IMR-90 (cell line): ENCODE measurements around the gene RALGPS1. TPM values are rescaled to one million over a fixed set of nuclear protein-coding genes. Genes with fewer than 3 reads are reported as not detected.
A peak's percentile ranks its signal among the peaks of the same experiment; 100 is the strongest.

Experiments used
- ATAC-seq: fragments of 200-7000 bp; cut with Tn5 transposase; 2 replicates; pipeline ENCODE4 v1.9.1; 2020; ENCODE audit warnings: low read depth, mild to moderate bottlenecking, moderate library complexity
- BruUV-seq: library from RNA; stranded (reverse); fragments of 400-500 nt; replicated peaks from 2 replicates; lab custom pipeline; 2021; lab: Mats Ljungman, UMichigan
- CTCF ChIA-PET: fragments of 300-600 bp; formaldehyde crosslinking; extraction: SDS; loops from one replicate; lab custom pipeline; 2021; ENCODE audit warnings: antibody characterized with exemption; lab: Yijun Ruan, JAX
- POLR2A ChIA-PET: fragments of 300-600 bp; sonication (Branson Sonifier 250); formaldehyde crosslinking; loops from one replicate; lab custom pipeline; 2022; ENCODE audit warnings: antibody characterized with exemption; ENCODE audit not compliant: unreplicated experiment; lab: Charles Lee
- DNase-seq: peaks from one replicate; pipeline ENCODE4 v3.0.0; 2013
- H2AFZ ChIP-seq: replicated peaks from 2 replicates; pipeline ENCODE3; 2013; ENCODE audit warnings: low read length, mild to moderate bottlenecking; ENCODE audit not compliant: poor library complexity
- H2AK5ac ChIP-seq: 2 replicates; pipeline ENCODE4 v1.6.1; 2013; ENCODE audit warnings: low read depth, low read length, inconsistent platforms
- H2AK9ac ChIP-seq: replicated peaks from 2 replicates; pipeline ENCODE3; 2013; ENCODE audit warnings: mild to moderate bottlenecking, low read depth, low read length, moderate library complexity; ENCODE audit not compliant: poor library complexity
- H2BK120ac ChIP-seq: 2 replicates; pipeline ENCODE4 v1.6.1; 2013; ENCODE audit warnings: low read depth, low read length, inconsistent platforms
- H2BK15ac ChIP-seq: 3 replicates; pipeline ENCODE4 v1.6.1; 2013; ENCODE audit warnings: low read depth, low read length, inconsistent platforms
- H2BK20ac ChIP-seq: 2 replicates; pipeline ENCODE4 v1.6.1; 2013; ENCODE audit warnings: low read depth, mild to moderate bottlenecking, inconsistent platforms, low read length, moderate library complexity
- H2BK5ac ChIP-seq: 2 replicates; pipeline ENCODE4 v1.6.1; 2013; ENCODE audit warnings: mild to moderate bottlenecking, low read depth, low read length, inconsistent platforms; ENCODE audit not compliant: poor library complexity, severe bottlenecking
- H3K14ac ChIP-seq: replicated peaks from 2 replicates; pipeline ENCODE4 v1.6.1; 2013; ENCODE audit warnings: low read depth, low read length, inconsistent platforms
- H3K18ac ChIP-seq: 2 replicates; pipeline ENCODE4 v1.6.1; 2013; ENCODE audit warnings: low read depth, low read length, control low read depth
- H3K23ac ChIP-seq: 2 replicates; pipeline ENCODE4 v1.6.1; 2013; ENCODE audit warnings: low read depth, low read length, inconsistent platforms
- H3K27ac ChIP-seq: 2 replicates; pipeline ENCODE4 v1.5.1; 2013; ENCODE audit warnings: mild to moderate bottlenecking, control low read depth, low read length; ENCODE audit not compliant: insufficient read depth
- H3K27me3 ChIP-seq: 2 replicates; pipeline ENCODE4 v1.6.1; 2013; ENCODE audit warnings: low read length; ENCODE audit not compliant: control insufficient read depth, insufficient read depth
- H3K36me3 ChIP-seq: 2 replicates; pipeline ENCODE4 v1.6.1; 2013; ENCODE audit warnings: low read length, mixed read lengths; ENCODE audit not compliant: control insufficient read depth, insufficient read depth
- H3K4ac ChIP-seq: 2 replicates; pipeline ENCODE4 v1.6.1; 2013; ENCODE audit warnings: low read depth, low read length, inconsistent platforms
- H3K4me1 ChIP-seq: 2 replicates; pipeline ENCODE4 v1.6.1; 2013; ENCODE audit warnings: low read length, mixed read lengths; ENCODE audit not compliant: control insufficient read depth, insufficient read depth
- H3K4me2 ChIP-seq: 2 replicates; pipeline ENCODE4 v1.6.1; 2013; ENCODE audit warnings: low read depth, mild to moderate bottlenecking, control low read depth, low read length, moderate library complexity
- H3K4me3 ChIP-seq: 2 replicates; pipeline ENCODE4 v1.5.1; 2013; ENCODE audit warnings: low read depth, mild to moderate bottlenecking, control low read depth, low read length, moderate library complexity; ENCODE audit not compliant: insufficient read depth
- H3K56ac ChIP-seq: 2 replicates; pipeline ENCODE4 v1.6.1; 2013; ENCODE audit warnings: low read length, inconsistent platforms; ENCODE audit not compliant: insufficient read depth; ENCODE audit errors: extremely low read depth
- H3K79me1 ChIP-seq, 2 experiments: 2 replicates each; pipeline ENCODE4 v1.6.1; 2013; ENCODE audit warnings: low read length in 2 of 2, inconsistent platforms in 1 of 2, low read depth in 1 of 2
- H3K9ac ChIP-seq: 2 replicates; pipeline ENCODE4 v1.6.1; 2013; ENCODE audit warnings: low read depth, low read length, control low read depth
- H3K9me1 ChIP-seq: 2 replicates; pipeline ENCODE4 v1.6.1; 2013; ENCODE audit warnings: low read length, inconsistent platforms; ENCODE audit not compliant: insufficient read depth
- H3K9me3 ChIP-seq: 2 replicates; pipeline ENCODE4 v1.6.1; 2013; ENCODE audit warnings: low read length; ENCODE audit not compliant: control insufficient read depth, insufficient read depth
- H4K20me1 ChIP-seq: 2 replicates; pipeline ENCODE4 v1.6.1; 2013; ENCODE audit warnings: low read length, inconsistent platforms; ENCODE audit not compliant: insufficient read depth
- H4K5ac ChIP-seq: 2 replicates; pipeline ENCODE4 v1.6.1; 2013; ENCODE audit warnings: mild to moderate bottlenecking, low read depth, low read length, control low read depth
- H4K8ac ChIP-seq, 2 experiments: 2 replicates each; pipeline ENCODE4 v1.6.1; 2013; ENCODE audit warnings: low read depth in 2 of 2, low read length in 2 of 2, control low read depth in 1 of 2, inconsistent platforms in 1 of 2
- H4K91ac ChIP-seq: 2 replicates; pipeline ENCODE4 v1.6.1; 2013; ENCODE audit warnings: low read depth, low read length, inconsistent platforms; ENCODE audit not compliant: insufficient read depth
- BHLHE40 ChIP-seq: fragments of 150-350 bp; IDR thresholded peaks from 2 replicates; pipeline ENCODE4 v1.6.1; 2016; ENCODE audit warnings: mild to moderate bottlenecking, low read depth, low read length
- CEBPB ChIP-seq: IDR thresholded peaks from 2 replicates; pipeline ENCODE4 v1.6.1; 2012; ENCODE audit warnings: low read depth, low read length, improper control_type of control experiment
- CHD1 ChIP-seq: IDR thresholded peaks from 2 replicates; pipeline ENCODE4 v1.6.1; 2012; ENCODE audit warnings: low read depth, low read length, improper control_type of control experiment
- CTCF ChIP-seq: conservative IDR thresholded peaks from 2 replicates; pipeline ENCODE4 v1.5.1; 2012; ENCODE audit warnings: mild to moderate bottlenecking, low read depth, low read length, improper control_type of control experiment
- ELK1 ChIP-seq: fragments of 150-350 bp; IDR thresholded peaks from 2 replicates; pipeline ENCODE4 v1.6.1; 2016; ENCODE audit warnings: low read depth, mild to moderate bottlenecking, low read length, moderate library complexity, borderline replicate concordance
- FOS ChIP-seq: fragments of 150-350 bp; IDR thresholded peaks from 2 replicates; pipeline ENCODE4 v1.6.1; 2016; ENCODE audit warnings: low read depth, low read length
- MAFK ChIP-seq: IDR thresholded peaks from 2 replicates; pipeline ENCODE4 v1.6.1; 2012; ENCODE audit warnings: low read depth, low read length, improper control_type of control experiment
- MAZ ChIP-seq: IDR thresholded peaks from 2 replicates; pipeline ENCODE4 v1.6.1; 2012; ENCODE audit warnings: low read depth, mild to moderate bottlenecking, low read length, improper control_type of control experiment, moderate library complexity, borderline replicate concordance
- MXI1 ChIP-seq: IDR thresholded peaks from 2 replicates; pipeline ENCODE4 v1.6.1; 2012; ENCODE audit warnings: low read depth, mild to moderate bottlenecking, low read length, moderate library complexity, borderline replicate concordance
- NFE2L2 ChIP-seq: fragments of 150-350 bp; IDR thresholded peaks from 2 replicates; pipeline ENCODE4 v1.6.1; 2016; ENCODE audit warnings: low read depth, mild to moderate bottlenecking, low read length
- POLR2A ChIP-seq: IDR thresholded peaks from 2 replicates; pipeline ENCODE4 v1.6.1; 2012; ENCODE audit warnings: mild to moderate bottlenecking, low read depth, low read length
- RAD21 ChIP-seq: IDR thresholded peaks from 2 replicates; pipeline ENCODE4 v1.6.1; 2012; ENCODE audit warnings: low read length, improper control_type of control experiment
- RCOR1 ChIP-seq: IDR thresholded peaks from 2 replicates; pipeline ENCODE4 v1.6.1; 2012; ENCODE audit warnings: mild to moderate bottlenecking, low read length, improper control_type of control experiment; ENCODE audit not compliant: insufficient replicate concordance
- RFX5 ChIP-seq: IDR thresholded peaks from 2 replicates; pipeline ENCODE4 v1.8.0; 2012; ENCODE audit warnings: low read depth, mild to moderate bottlenecking, low read length, moderate library complexity
- SMC3 ChIP-seq: fragments of 150-350 bp; IDR thresholded peaks from 2 replicates; pipeline ENCODE4 v1.6.1; 2016; ENCODE audit warnings: low read depth, mild to moderate bottlenecking, antibody characterized with exemption, low read length, moderate library complexity
- USF2 ChIP-seq: fragments of 150-350 bp; IDR thresholded peaks from 2 replicates; pipeline ENCODE4 v1.6.1; 2017; ENCODE audit warnings: mild to moderate bottlenecking, antibody characterized with exemption, low read length, low read depth
- WGBS, 2 experiments: methylation state at CpG; one replicate each; pipeline versions ENCODE4 v1.1.5 to v1.1.7; 2013; ENCODE audit warnings: missing lambda C conversion rate in 2 of 2; ENCODE audit not compliant: insufficient read length in 1 of 2; ENCODE audit errors: extremely low coverage in 2 of 2; 5-methylcytosine and 5-hydroxymethylcytosine counted together
- dilution Hi-C: fragments of 300-500 bp; cut with HindIII; formaldehyde crosslinking; loops from one replicate; pipeline ENCODE4 v1.14.3; 2018; ENCODE audit warnings: low sequenced_read_pairs; ENCODE audit not compliant: unreplicated experiment
- in situ Hi-C: fragments of 300-500 bp; cut with MboI; formaldehyde crosslinking; loops from 3 replicates; pipeline ENCODE4 v1.14.3; 2019; ENCODE audit warnings: low sequenced_read_pairs, inconsistent platforms, mixed read lengths
- intact Hi-C: fragments of 100-400 bp; cut with micrococcal nuclease; formaldehyde crosslinking; loops from 2 replicates; pipeline ENCODE4 v1.10.0; 2022
- polyA plus RNA-seq, 3 experiments: library from polyadenylated mRNA; depleted of rRNA; stranded (reverse); fragments of >200 nt; gene quantifications; 2 replicates each; pipeline ENCODE4 v1.2.3, GENCODE V29; 2012; ENCODE audit warnings: low replicate concordance in 1 of 3
- total RNA-seq: library from RNA; depleted of rRNA; stranded (reverse); fragments of >200 nt; gene quantifications from 2 replicates; pipeline ENCODE4 v1.2.3, GENCODE V29; 2012

Gene RALGPS1
- total and polyA plus RNA-seq, 2 of the 4 experiments (the other 2 are of a cell fraction): 0.90 to 2.8 TPM

- H3K4me3 ChIP-seq: no peak overlapping the region
- in situ Hi-C loops (no loop called here), intact Hi-C loops (no loop called here), dilution Hi-C loops (no loop called here)
- no peak overlapping the region for H2AFZ ChIP-seq
- peaks cover 0 to 4% of the 10 kb centered on the region in 2 experiments; a peak in 1 of 4 replicates for H3K79me1 ChIP-seq
- H2BK120ac ChIP-seq: no peak overlapping the region
- no peak overlapping the region for H3K56ac ChIP-seq
- CTCF ChIA-PET: no interaction called here
- no peak overlapping the region; the same call in 1 of the 2 replicates for H4K91ac ChIP-seq
- 0 out of 2 replicates have a peak overlapping the region, but pooled peaks have one; percentile 31 for H2AK5ac ChIP-seq
- no peak overlapping the region for H3K27ac ChIP-seq
- POLR2A ChIA-PET: no interaction called here
- no peaks in the 10 kb centered on the region for H3K9me3 ChIP-seq
- no peak overlapping the region for H4K8ac ChIP-seq
- H3K4me2 ChIP-seq: no peak overlapping the region
- H4K20me1 ChIP-seq: no peaks in the 10 kb centered on the region
- 100% methylated on average over 3 of the region's 8 CpGs; no CpG with 5 or more reads in 1 of the 2 experiments for WGBS, 2 experiments
- H3K9me1 ChIP-seq: peaks cover 8% of the 10 kb centered on the region
- TF ChIP-seq RAD21 (no peak), RCOR1 (no peak), USF2 (no peak), MAZ (no peak), NFE2L2 (no peak), RFX5 (no peak), POLR2A (no peak), BHLHE40 (no peak), MAFK (no peak), ELK1 (no peak), CEBPB (no peak), FOS (no peak), SMC3 (no peak), CHD1 (no peak), CTCF (no peak), MXI1 (no peak)
- no peak overlapping the region for H3K9ac ChIP-seq
- H3K4ac ChIP-seq: peak overlapping the region; percentile 56
- DNase-seq: no peak
- peaks cover 4% of the 10 kb centered on the region; the same call in 1 of the 2 replicates for H3K27me3 ChIP-seq
- H2AK9ac ChIP-seq: no peak overlapping the region
- H2BK5ac ChIP-seq: no peak overlapping the region
- H4K5ac ChIP-seq: no peak overlapping the region
- peaks cover 10% of the 10 kb centered on the region for H3K4me1 ChIP-seq
- H3K36me3 ChIP-seq: no peaks in the 10 kb centered on the region
- no peak overlapping the region for H3K14ac ChIP-seq
- no peak overlapping the region for H3K23ac ChIP-seq
- no peak overlapping the region for H3K18ac ChIP-seq
- no peak for ATAC-seq
- no TSS peak for BruUV-seq
- no peak overlapping the region for H2BK20ac ChIP-seq
- H2BK15ac ChIP-seq: no peak overlapping the region
Observed at GRCh38 chr9:127139071-127139731, 224.6 kb downstream of the RALGPS1 start.
